HL-60 (cell line): ENCODE data around the gene PCDHB7.

Experiments
- CTCF ChIP-seq: IDR thresholded peaks from one replicate; pipeline ENCODE4 v1.5.1; 2011; ENCODE audit warnings: low read length, control low read depth, inconsistent platforms; ENCODE audit not compliant: insufficient read depth
- POLR2AphosphoS5 ChIP-seq: IDR thresholded peaks from 2 replicates; pipeline ENCODE4 v1.6.1; 2012; ENCODE audit warnings: low read depth
- REST ChIP-seq: IDR thresholded peaks from 2 replicates; pipeline ENCODE4 v1.6.1; 2012; ENCODE audit warnings: low read depth; ENCODE audit not compliant: insufficient replicate concordance

- no peak for TF ChIP-seq CTCF
- TF ChIP-seq POLR2AphosphoS5, result no peak
- no peak for TF ChIP-seq REST
Observed at GRCh38 chr5:141223112-141223783, 50.8 kb downstream of the PCDHB7 start, which contains the start of gene PCDHB14.
